Esophagus muscularis mucosa (tissue), 4 donors: ENCODE measurements around the gene MFSD11. TPM values are rescaled to one million over a fixed set of nuclear protein-coding genes. Genes with fewer than 3 reads are reported as not detected.
"Not testable (repeated sequence)": the region's sequence is repeated elsewhere in the genome, so short reads cannot be mapped to it uniquely, and the experiment has no call there.

Source experiments
- DNase-seq: peaks from one replicate; pipeline ENCODE4 v3.0.0-alpha.2; 2017; ENCODE audit errors: extremely low spot score
- H3K27ac ChIP-seq, 4 donors: fragments of 200-600 bp; sonication (generic); replicated peaks in 1 of 4; 1 replicate in 3 of 4; 2 replicates in 1 of 4; pipeline ENCODE4 v1.5.1; 2016 to 2019; ENCODE audit warnings: mild to moderate bottlenecking in 1 of 4
- H3K27me3 ChIP-seq, 4 donors: fragments of 200-600 bp; sonication (generic); one replicate each; pipeline versions ENCODE4 v1.5.1 to v1.6.0; 2016 to 2019
- H3K36me3 ChIP-seq, 4 donors: fragments of 200-600 bp; sonication (generic); one replicate each; pipeline ENCODE4 v1.5.1; 2016 to 2019
- H3K4me1 ChIP-seq, 4 donors: fragments of 200-600 bp; sonication (generic); one replicate each; pipeline ENCODE4 v1.5.1; 2016 to 2019
- H3K4me3 ChIP-seq, 4 donors: fragments of 200-600 bp; sonication (generic); 1 replicate in 2 of 4; 2 replicates in 2 of 4; pipeline ENCODE4 v1.5.1; 2016 to 2019; ENCODE audit warnings: mild to moderate bottlenecking in 4 of 4, moderate library complexity in 1 of 4
- H3K9me3 ChIP-seq, 4 donors: fragments of 200-600 bp; sonication (generic); 1 replicate in 3 of 4; 2 replicates in 1 of 4; pipeline ENCODE4 v1.5.1; 2016 to 2019
- POLR2A ChIP-seq: fragments of 450-650 bp; IDR thresholded peaks from one replicate; pipeline ENCODE4 v1.6.1; 2017; ENCODE audit warnings: antibody characterized with exemption, moderate library complexity, mild to moderate bottlenecking, low read depth
- POLR2AphosphoS5 ChIP-seq, 2 donors: sonication (generic); formaldehyde crosslinking; IDR thresholded peaks; one replicate each; pipeline ENCODE4 v1.6.1; 2017; ENCODE audit warnings: antibody characterized with exemption in 2 of 2
- WGBS: methylation state at CpG from one replicate; pipeline ENCODE4 v1.1.5; 2018; 5-methylcytosine and 5-hydroxymethylcytosine counted together
- intact Hi-C: fragments of 100-400 bp; cut with DNase I; formaldehyde crosslinking; loops from one replicate; pipeline ENCODE4 v1.15.1; 2023
- total RNA-seq, 4 donors: library from RNA; depleted of rRNA; stranded (reverse); fragments of >200 nt; gene quantifications; one replicate each; pipeline versions ENCODE4 v1.1.0 to v1.2.1, GENCODE V29; 2016
- TF ChIP-seq, protein P1 (sequence below), 3 experiments: fragments of 200-600 bp in 2 of 3; fragments of 450-650 bp in 1 of 3; sonication (generic) in 2 of 3; IDR thresholded peaks; one replicate each; pipeline ENCODE4 v1.5.1; 2017 to 2019; ENCODE audit warnings: antibody characterized with exemption in 3 of 3, mild to moderate bottlenecking in 2 of 3, moderate library complexity in 1 of 3

Gene MFSD11
- total RNA-seq, 4 donors from 2014 or later, result 17.1 to 22.4 (median 18.8) TPM

- H3K27me3 ChIP-seq, result no peaks in the 10 kb centered on the region
- peaks cover 0 to 11% (median 0%) of the 10 kb centered on the region in 4 donors for H3K36me3 ChIP-seq
- H3K27ac ChIP-seq, result peak overlapping the region; percentile 42 to 96 (median 90)
- no peaks in the 10 kb centered on the region for H3K9me3 ChIP-seq
- TF ChIP-seq POLR2A (no peak), POLR2AphosphoS5 (IDR thresholded peaks at IDR 0.05) (peak in 1 of 2 donors; percentile 50)
- intact Hi-C loops, result no loop called here
- WGBS, result 68% methylated on average over 14 of the region's 14 CpGs
- peaks cover 93 to 97% (median 94%) of the 10 kb centered on the region in 4 donors for H3K4me1 ChIP-seq
- no peak overlapping the region for H3K4me3 ChIP-seq
- DNase-seq, result no peak
These were observed 46.3 kb upstream of the MFSD11 start for GRCh38 chr17:76691379-76692191.

- Histone ChIP-seq H3K9me3 (no peaks in the 10 kb centered on the region), H3K27ac (peak overlapping the region; percentile 89 to 96 (median 93)), H3K4me3 (peak overlapping the region in 2 of 4 donors; percentile 9 to 21), H3K36me3 (peaks cover 0 to 4% (median 0%) of the 10 kb centered on the region in 4 donors), H3K4me1 (peaks cover 93 to 97% (median 94%) of the 10 kb centered on the region in 4 donors), H3K27me3 (no peaks in the 10 kb centered on the region)
- TF ChIP-seq, protein P1, sequence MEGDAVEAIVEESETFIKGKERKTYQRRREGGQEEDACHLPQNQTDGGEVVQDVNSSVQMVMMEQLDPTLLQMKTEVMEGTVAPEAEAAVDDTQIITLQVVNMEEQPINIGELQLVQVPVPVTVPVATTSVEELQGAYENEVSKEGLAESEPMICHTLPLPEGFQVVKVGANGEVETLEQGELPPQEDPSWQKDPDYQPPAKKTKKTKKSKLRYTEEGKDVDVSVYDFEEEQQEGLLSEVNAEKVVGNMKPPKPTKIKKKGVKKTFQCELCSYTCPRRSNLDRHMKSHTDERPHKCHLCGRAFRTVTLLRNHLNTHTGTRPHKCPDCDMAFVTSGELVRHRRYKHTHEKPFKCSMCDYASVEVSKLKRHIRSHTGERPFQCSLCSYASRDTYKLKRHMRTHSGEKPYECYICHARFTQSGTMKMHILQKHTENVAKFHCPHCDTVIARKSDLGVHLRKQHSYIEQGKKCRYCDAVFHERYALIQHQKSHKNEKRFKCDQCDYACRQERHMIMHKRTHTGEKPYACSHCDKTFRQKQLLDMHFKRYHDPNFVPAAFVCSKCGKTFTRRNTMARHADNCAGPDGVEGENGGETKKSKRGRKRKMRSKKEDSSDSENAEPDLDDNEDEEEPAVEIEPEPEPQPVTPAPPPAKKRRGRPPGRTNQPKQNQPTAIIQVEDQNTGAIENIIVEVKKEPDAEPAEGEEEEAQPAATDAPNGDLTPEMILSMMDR (IDR thresholded peaks at IDR 0.05), result no peak
- no peak for TF ChIP-seq POLR2A
- TF ChIP-seq POLR2AphosphoS5 (IDR thresholded peaks at IDR 0.05), result peak in 1 of 2 donors; percentile 46
- no peak for DNase-seq
- WGBS, result 66% methylated on average over 16 of the region's 16 CpGs
- intact Hi-C loops, result no loop called here
These were observed 42.7 kb upstream of the MFSD11 start for GRCh38 chr17:76695059-76695831.

DNA sequence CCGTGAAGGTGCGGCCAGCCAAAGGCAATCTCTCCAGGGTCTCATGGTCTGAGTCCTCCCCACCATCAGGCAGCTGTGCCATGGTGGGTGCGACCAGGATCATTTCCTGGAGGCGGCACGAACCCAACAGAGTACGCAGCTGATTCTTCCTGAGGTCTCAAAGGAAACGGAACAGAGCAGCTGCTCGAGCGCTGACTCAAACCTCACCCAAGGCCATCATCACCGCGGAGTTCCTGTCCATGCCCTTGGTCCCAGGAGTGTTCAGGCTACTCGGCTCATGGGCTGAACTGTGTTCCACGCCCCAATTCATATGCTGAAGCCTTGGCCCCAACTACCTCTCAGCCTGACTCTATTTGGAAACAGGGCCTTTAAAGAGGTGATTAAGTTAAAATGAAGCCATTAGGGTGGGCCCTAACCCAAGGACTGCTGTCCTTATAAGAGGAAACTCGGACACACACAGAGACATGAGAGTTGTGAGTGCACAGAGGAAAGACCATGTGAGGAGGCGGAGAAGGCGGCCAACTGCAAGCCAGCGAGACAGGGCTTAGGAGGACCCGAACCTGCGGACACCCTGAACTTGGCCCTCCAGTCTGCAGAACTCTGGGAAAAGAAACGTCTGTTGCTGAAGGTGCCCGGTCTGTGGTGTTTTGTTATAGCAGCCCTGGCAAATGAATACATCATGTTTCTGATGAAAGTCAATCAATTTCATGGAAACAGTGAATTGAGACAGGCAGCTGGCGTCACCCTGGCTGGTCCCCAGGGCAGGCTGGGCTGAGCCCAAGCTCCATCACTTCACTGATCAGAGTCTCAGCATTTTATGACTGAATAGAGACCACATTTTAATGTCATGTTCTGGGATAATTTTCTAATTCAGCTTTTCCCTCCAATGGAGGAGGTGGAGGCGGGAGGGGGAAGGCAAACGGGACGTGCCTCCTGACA, 40.9 kb upstream of the MFSD11 start:
- 60% methylated on average over 17 of the region's 25 CpGs for WGBS
- peaks cover 93 to 97% (median 94%) of the 10 kb centered on the region in 4 donors for H3K4me1 ChIP-seq

GRCh38 chr17:76697702-76698465, 40.0 kb upstream of the MFSD11 start:
- peak in 1 of 2 donors; percentile 23 for TF ChIP-seq POLR2AphosphoS5 (IDR thresholded peaks at IDR 0.05)
- TF ChIP-seq POLR2A, result no peak
- Histone ChIP-seq H3K27me3 (no peaks in the 10 kb centered on the region), H3K27ac (peak overlapping the region; percentile 89 to 96 (median 93)), H3K9me3 (no peaks in the 10 kb centered on the region), H3K36me3 (peaks cover 0 to 4% (median 0%) of the 10 kb centered on the region in 4 donors), H3K4me1 (peaks cover 95 to 99% (median 98%) of the 10 kb centered on the region in 4 donors), H3K4me3 (peak overlapping the region in 2 of 4 donors; percentile 14 to 15)
- DNase-seq, result no peak
- 34% methylated on average over 12 of the region's 17 CpGs for WGBS
- intact Hi-C loops, result no loop called here

More for the DNA sequence above, 40.9 kb upstream of the MFSD11 start:
- peak; percentile 44 to 65 for TF ChIP-seq POLR2AphosphoS5 (IDR thresholded peaks at IDR 0.05)
- TF ChIP-seq POLR2A, result no peak
- intact Hi-C loops, result no loop called here
- Histone ChIP-seq H3K9me3 (no peaks in the 10 kb centered on the region), H3K27me3 (no peaks in the 10 kb centered on the region), H3K27ac (peak overlapping the region; percentile 89 to 96 (median 93)), H3K36me3 (peaks cover 0 to 4% (median 0%) of the 10 kb centered on the region in 4 donors), H3K4me3 (peak overlapping the region in 2 of 4 donors; percentile 14 to 15)
- no peak for DNase-seq

GRCh38 chr17:76698466-76698977, 39.4 kb upstream of the MFSD11 start:
- Histone ChIP-seq H3K27ac (peak overlapping the region; percentile 89 to 96 (median 93)), H3K4me1 (peaks cover 97 to 100% (median 100%) of the 10 kb centered on the region in 4 donors)
- 63% methylated on average over 7 of the region's 7 CpGs for WGBS
- H3K4me3 ChIP-seq, H3K36me3 ChIP-seq, H3K9me3 ChIP-seq, intact Hi-C loops, H3K27me3 ChIP-seq, DNase-seq: not testable (repeated sequence)
